K562 (cell line): Measurements from ENCODE around the gene UGT2A3. TPM values are rescaled to one million over a fixed set of nuclear protein-coding genes. Genes with fewer than 3 reads are reported as not detected.

Source experiments
- ATAC-seq: fragments of 200-7000 bp; cut with Tn5 transposase; 3 replicates; pipeline ENCODE4 v1.9.1; 2020; ENCODE audit warnings: moderate library complexity
- BruUV-seq: library from RNA; stranded (reverse); fragments of 400-500 nt; replicated peaks from 2 replicates; lab custom pipeline; 2021; lab: Mats Ljungman, UMichigan
- CTCF ChIA-PET: fragments of 300-600 bp; formaldehyde crosslinking; extraction: SDS; loops from one replicate; lab custom pipeline; 2021; ENCODE audit warnings: low intra/inter-chr PET ratio; lab: Yijun Ruan, JAX
- POLR2A ChIA-PET: fragments of 300-600, 350-650 bp; sonication (Branson Sonifier 250); formaldehyde crosslinking; extraction: SDS; loops from one replicate; lab custom pipeline; 2021; ENCODE audit warnings: antibody characterized with exemption, inconsistent platforms; lab: Yijun Ruan, JAX
- DNase-seq, 4 experiments: peaks; one replicate each; pipeline versions ENCODE4 v3.0.0 to v3.0.0-alpha.2; 2011 to 2018; ENCODE audit warnings: low spot score in 3 of 4, mixed read lengths in 3 of 4; ENCODE audit errors: extremely low read depth in 1 of 4
- FAIRE-seq: peaks from 2 replicates; lab custom pipeline; 2011; peaks lifted over from hg19 to GRCh38; lab: Jason Lieb, UNC
- H2AFZ ChIP-seq: 2 replicates; pipeline ENCODE4 v1.6.0; 2011; ENCODE audit warnings: low read depth, low read length, control low read depth, inconsistent platforms
- H3K27ac ChIP-seq: fragments of 200-600 bp; 3 replicates; pipeline ENCODE4 v1.8.0; 2011; ENCODE audit warnings: low read depth, mild to moderate bottlenecking, control low read depth, inconsistent platforms, low read length, moderate library complexity, mixed read lengths; ENCODE audit errors: extremely low read depth
- H3K27me3 ChIP-seq, 2 experiments: fragments of 300-600 bp in 1 of 2; 2 replicates in 1 of 2; 3 replicates in 1 of 2; pipeline versions ENCODE4 v1.6.0 to v1.8.0; 2011; ENCODE audit warnings: inconsistent platforms in 2 of 2, low read length in 2 of 2, mild to moderate bottlenecking in 1 of 2, mixed read lengths in 1 of 2, moderate library complexity in 1 of 2; ENCODE audit not compliant: control insufficient read depth in 2 of 2, insufficient read depth in 2 of 2
- H3K36me3 ChIP-seq: fragments of 300-600 bp; 3 replicates; pipeline ENCODE4 v1.8.0; 2011; ENCODE audit warnings: mild to moderate bottlenecking, low read length, inconsistent platforms; ENCODE audit not compliant: control insufficient read depth, insufficient read depth
- H3K4me1 ChIP-seq, 2 experiments: fragments of 200-600 bp in 1 of 2; replicated peaks in 1 of 2; 2 replicates in 1 of 2; 3 replicates in 1 of 2; pipeline versions ENCODE4 v1.5.1 to v1.8.0; 2011; ENCODE audit warnings: inconsistent platforms in 2 of 2, low read length in 2 of 2, mild to moderate bottlenecking in 1 of 2, mixed read lengths in 1 of 2, moderate library complexity in 1 of 2; ENCODE audit not compliant: control insufficient read depth in 2 of 2, insufficient read depth in 2 of 2
- H3K4me2 ChIP-seq: 2 replicates; pipeline ENCODE4 v1.6.1; 2011; ENCODE audit warnings: low read length, control low read depth, inconsistent platforms, mixed read lengths; ENCODE audit not compliant: insufficient read depth
- H3K4me3 ChIP-seq: fragments of 200-600 bp; sonication (generic), shearing (Covaris generic); 2 replicates; pipeline ENCODE4 v1.5.1; 2016; ENCODE audit warnings: control low read depth, inconsistent platforms
- H3K79me2 ChIP-seq: fragments of 200-600 bp; 3 replicates; pipeline ENCODE4 v1.8.0; 2011; ENCODE audit warnings: low read length, inconsistent platforms; ENCODE audit not compliant: control insufficient read depth, insufficient read depth
- H3K9ac ChIP-seq, 2 experiments: 2 replicates each; pipeline versions ENCODE4 v1.6.0 to v1.6.1; 2011; ENCODE audit warnings: low read depth in 2 of 2, low read length in 2 of 2, control low read depth in 1 of 2, inconsistent platforms in 1 of 2, mild to moderate bottlenecking in 1 of 2, mixed read lengths in 1 of 2; ENCODE audit not compliant: insufficient read depth in 1 of 2
- H3K9me1 ChIP-seq: one replicate; pipeline ENCODE4 v1.6.0; 2011; ENCODE audit warnings: inconsistent platforms, mild to moderate bottlenecking, low read length, moderate library complexity; ENCODE audit not compliant: control insufficient read depth, insufficient read depth
- H3K9me3 ChIP-seq: replicated peaks from 2 replicates; pipeline ENCODE4 v1.5.1; 2011; ENCODE audit warnings: low read depth, low read length, inconsistent platforms; ENCODE audit not compliant: control insufficient read depth, insufficient read depth
- H4K20me1 ChIP-seq: replicated peaks from 2 replicates; pipeline ENCODE4 v1.6.1; 2011; ENCODE audit warnings: low read length, inconsistent platforms, mixed read lengths; ENCODE audit not compliant: control insufficient read depth, insufficient read depth
- ATF3 ChIP-seq, 2 experiments: fragments of 450-650 bp in 1 of 2; sonication (generic) in 1 of 2; formaldehyde crosslinking in 1 of 2; IDR thresholded peaks in 1 of 2; conservative IDR thresholded peaks in 1 of 2; 2 replicates each; pipeline versions ENCODE4 v1.6.1 to v1.8.1; 2016 to 2023; ENCODE audit warnings: mild to moderate bottlenecking in 2 of 2, moderate library complexity in 2 of 2, inconsistent platforms in 1 of 2, missing genetic modification reagents in 1 of 2
- C11orf30 ChIP-seq: fragments of 450-650 bp; IDR thresholded peaks from 2 replicates; pipeline ENCODE4 v1.6.1; 2016; ENCODE audit warnings: low read depth, mild to moderate bottlenecking
- KDM5B ChIP-seq: fragments of 200-600 bp; sonication (generic); IDR thresholded peaks from 2 replicates; pipeline ENCODE4 v1.6.1; 2012; ENCODE audit warnings: low read depth, mild to moderate bottlenecking, moderate library complexity, low read length, control low read depth, inconsistent platforms; ENCODE audit not compliant: insufficient replicate concordance
- MAFF ChIP-seq: IDR thresholded peaks from 2 replicates; pipeline ENCODE4 v1.6.1; 2012; ENCODE audit warnings: low read length, improper control_type of control experiment
- MAFG ChIP-seq: fragments of 450-650 bp; conservative IDR thresholded peaks from 2 replicates; pipeline ENCODE4 v1.6.1; 2016; ENCODE audit warnings: missing genetic modification characterization, missing compliant biosample characterization
- MAFK ChIP-seq: IDR thresholded peaks from 2 replicates; pipeline ENCODE4 v1.6.1; 2011; ENCODE audit warnings: low read length, improper control_type of control experiment
- POLR2G ChIP-seq: fragments of 200-400 bp; formaldehyde crosslinking; IDR thresholded peaks from 2 replicates; pipeline ENCODE4 v1.6.1; 2017; ENCODE audit warnings: low read depth, mild to moderate bottlenecking, antibody characterized with exemption, low read length, moderate library complexity
- ZNF316 ChIP-seq: fragments of 450-650 bp; IDR thresholded peaks from 2 replicates; pipeline ENCODE4 v1.6.1; 2016
- WGBS: fragments of 100-300 bp; shearing (Covaris generic); methylation state at CpG from one replicate; pipeline ENCODE4 v1.1.6; 2016; ENCODE audit warnings: low coverage, mixed read lengths; ENCODE audit not compliant: insufficient coverage; ENCODE audit errors: missing lambda C conversion rate; 5-methylcytosine and 5-hydroxymethylcytosine counted together
- in situ Hi-C: fragments of 300-500 bp; cut with MboI; formaldehyde crosslinking; loops from 4 replicates; pipeline ENCODE4 v1.15.0; 2018; ENCODE audit warnings: inconsistent platforms, mixed read lengths
- intact Hi-C: fragments of 100-400 bp; cut with micrococcal nuclease; formaldehyde crosslinking; loops from 2 replicates; pipeline ENCODE4 v1.14.2; 2022
- polyA plus RNA-seq, 8 experiments: library from polyadenylated mRNA; depleted of rRNA in 4 of 8; stranded (reverse) in 5 of 8; unstranded in 3 of 8; fragments of >200 nt; fragmentation: Nextera tagmentation in 2 of 8; fragmentation: Illumina TruSeq in 1 of 8; extraction: Ambion mirVana in 2 of 8; extraction: Trizol in 1 of 8; gene quantifications; 2 replicates each; pipeline versions ENCODE4 v1.2.1 to v1.2.3, GENCODE V29; 2011 to 2014; ENCODE audit warnings: inconsistent platforms in 1 of 8, missing spikeins in 1 of 8
- total RNA-seq, 7 experiments: library from RNA; depleted of rRNA in 6 of 7; stranded (reverse); fragments of >200 nt in 6 of 7; fragmentation: Illumina TruSeq in 2 of 7; extraction: Trizol in 2 of 7; gene quantifications; 2 replicates each; pipeline versions ENCODE4 v1.2.1 to v1.2.3, GENCODE V29; 2011 to 2021; ENCODE audit warnings: low replicate concordance in 1 of 7

UGT2A3 gene
- total and polyA plus RNA-seq, 9 of the 15 experiments (the other 6 are each of a cell fraction or from before 2014, with no cell fraction given): not detected

DNA sequence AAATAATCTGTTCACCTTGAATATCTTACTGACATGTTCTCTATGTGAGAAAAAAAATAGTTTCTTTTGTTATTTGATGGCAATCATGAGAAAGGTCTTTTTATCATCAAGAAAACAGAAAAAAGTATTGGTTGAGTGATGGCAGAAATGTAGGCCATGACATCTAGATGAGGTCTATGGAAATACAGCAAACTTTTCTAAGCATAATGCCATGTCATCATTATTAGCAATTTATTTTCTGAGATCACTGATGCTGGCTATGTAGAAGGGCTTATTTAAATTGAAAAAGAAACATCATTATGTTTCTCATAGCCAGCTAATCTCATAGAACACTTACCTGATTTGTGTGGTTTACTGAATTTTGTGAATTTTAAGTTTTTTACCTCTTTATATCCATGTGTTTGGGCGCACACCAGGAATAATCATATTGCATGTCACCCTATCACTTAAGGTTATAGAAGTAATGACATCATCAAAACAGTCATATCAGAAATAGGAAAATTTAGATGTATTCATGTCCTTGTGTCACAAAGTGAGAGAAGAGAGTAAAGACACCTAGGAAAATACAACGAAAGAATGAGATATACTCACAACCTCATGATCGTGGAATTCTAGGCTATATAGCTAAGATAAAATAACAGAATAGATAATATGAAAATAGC lies 22.4 kb downstream of the UGT2A3 start:
- Histone ChIP-seq H3K4me3 (no peak overlapping the region), H4K20me1 (no peaks in the 10 kb centered on the region), H2AFZ (no peak overlapping the region), H3K79me2 (no peaks in the 10 kb centered on the region), H3K27me3 (no peaks in the 10 kb centered on the region), H3K9me1 (no peaks in the 10 kb centered on the region), H3K36me3 (no peaks in the 10 kb centered on the region), H3K4me1 (no peaks in the 10 kb centered on the region), H3K4me2 (no peak overlapping the region), H3K9me3 (0 out of 2 replicates have a peak, but pooled peaks cover 2% of the 10 kb centered on the region), H3K9ac (no peak overlapping the region), H3K27ac (no peak overlapping the region)
- ChIA-PET POLR2A (no interaction called here), CTCF (no interaction called here)
- intact Hi-C loops (no loop called here), in situ Hi-C loops (no loop called here)
- no TSS peak for BruUV-seq
- 3% methylated on average over 3 of the region's 3 CpGs for WGBS
- DNase-seq (no peak), FAIRE-seq (no peak), ATAC-seq (no peak)
- TF ChIP-seq KDM5B (no peak), C11orf30 (peak; percentile 26; the same call in 1 of the 2 replicates), MAFG (peak; percentile 47; the same call in 1 of the 2 replicates), MAFK (peak; percentile 64), ZNF316 (peak; percentile 58), MAFF (peak; percentile 67), POLR2G (no peak), ATF3 (IDR thresholded peaks at IDR 0.05) (peak; percentile 29; the same call in 1 of the 2 replicates), ATF3 (CRISPR knock-in tag; conservative IDR thresholded peaks at IDR 0.05) (no peak)
